OCI-LY1 (cell line): ENCODE data around the gene PPIG.

Experiments used
- H2AFZ ChIP-seq: fragments of 200-600 bp; sonication (generic), shearing (Covaris generic); 2 replicates; pipeline ENCODE4 v1.6.0; 2014; ENCODE audit warnings: antibody characterized with exemption, mild to moderate bottlenecking, low read length
- H3F3A ChIP-seq: fragments of 200-600 bp; sonication (generic), shearing (Covaris generic); 2 replicates; pipeline ENCODE4 v1.6.0; 2014; ENCODE audit warnings: mild to moderate bottlenecking, antibody characterized with exemption, low read length, moderate library complexity; ENCODE audit not compliant: insufficient read depth
- H3K27ac ChIP-seq: fragments of 200-600 bp; sonication (generic); 2 replicates; pipeline ENCODE4 v1.5.1; 2014; ENCODE audit warnings: low read length, mixed run types, mild to moderate bottlenecking, low read depth; ENCODE audit not compliant: poor library complexity, severe bottlenecking
- H3K27me3 ChIP-seq: fragments of 200-600 bp; sonication (generic); 2 replicates; pipeline ENCODE4 v1.6.0; 2014; ENCODE audit warnings: antibody characterized with exemption, mild to moderate bottlenecking, low read length, moderate library complexity; ENCODE audit not compliant: insufficient read depth
- H3K36me3 ChIP-seq: fragments of 200-600 bp; sonication (generic); 2 replicates; pipeline ENCODE4 v1.6.1; 2014; ENCODE audit warnings: mild to moderate bottlenecking, antibody characterized with exemption, low read length, moderate library complexity, mixed read lengths; ENCODE audit not compliant: insufficient read depth
- H3K4me1 ChIP-seq: fragments of 200-600 bp; sonication (generic); 2 replicates; pipeline ENCODE4 v1.5.1; 2014; ENCODE audit warnings: mild to moderate bottlenecking, low read length, moderate library complexity; ENCODE audit not compliant: insufficient read depth, severe bottlenecking
- H3K4me2 ChIP-seq: fragments of 200-600 bp; sonication (generic), shearing (Covaris generic); 2 replicates; pipeline ENCODE4 v1.6.1; 2014; ENCODE audit warnings: low read length
- H3K4me3 ChIP-seq: fragments of 200-600 bp; sonication (generic); 2 replicates; pipeline ENCODE4 v1.5.1; 2014; ENCODE audit warnings: low read length, low read depth, mild to moderate bottlenecking, mixed read lengths; ENCODE audit not compliant: poor library complexity, severe bottlenecking
- H3K79me2 ChIP-seq: fragments of 200-600 bp; shearing (Covaris generic); 2 replicates; pipeline ENCODE4 v1.6.1; 2016; ENCODE audit warnings: mixed run types, low read length, mixed read lengths; ENCODE audit not compliant: insufficient read depth
- H3K9ac ChIP-seq: fragments of 200-600 bp; sonication (generic), shearing (Covaris generic); 2 replicates; pipeline ENCODE4 v1.6.1; 2014; ENCODE audit warnings: mild to moderate bottlenecking, low read length, mixed read lengths
- H3K9me2 ChIP-seq: fragments of 200-600 bp; sonication (generic), shearing (Covaris generic); 2 replicates; pipeline ENCODE4 v1.6.1; 2014; ENCODE audit warnings: low read depth, mild to moderate bottlenecking, low read length, mixed read lengths
- H3K9me3 ChIP-seq: fragments of 200-600 bp; shearing (Covaris generic); 2 replicates; pipeline ENCODE4 v1.6.1; 2014; ENCODE audit warnings: low read length, mixed read lengths
- H4K20me1 ChIP-seq: fragments of 200-600 bp; sonication (generic), shearing (Covaris generic); 2 replicates; pipeline ENCODE4 v1.6.0; 2016; ENCODE audit warnings: mild to moderate bottlenecking, low read length; ENCODE audit not compliant: insufficient read depth
- CTCF ChIP-seq: fragments of 200-600 bp; sonication (generic), shearing (Covaris generic); IDR thresholded peaks from 2 replicates; pipeline ENCODE4 v1.5.1; 2017; ENCODE audit warnings: mild to moderate bottlenecking, antibody characterized with exemption, low read length, moderate library complexity, mixed read lengths
- EZH2 ChIP-seq: fragments of 200-600 bp; sonication (generic), shearing (Covaris generic); IDR thresholded peaks from 2 replicates; pipeline ENCODE4 v1.8.0; 2017; ENCODE audit warnings: borderline replicate concordance, mixed run types, mild to moderate bottlenecking, antibody characterized with exemption, low read length, moderate library complexity, mixed read lengths

The PPIG gene

GRCh38 chr2:169656164-169656563 is 72.0 kb downstream of the PPIG start:
- H3K4me3 ChIP-seq = no peak overlapping the region
- no peaks in the 10 kb centered on the region for H3K4me1 ChIP-seq
- no peaks in the 10 kb centered on the region for H3K27me3 ChIP-seq
- no peak overlapping the region for H2AFZ ChIP-seq
- H4K20me1 ChIP-seq = no peaks in the 10 kb centered on the region
- no peak overlapping the region for H3K27ac ChIP-seq
- no peaks in the 10 kb centered on the region for H3K9me2 ChIP-seq
- no peaks in the 10 kb centered on the region for H3K9me3 ChIP-seq
- H3F3A ChIP-seq = no peaks in the 10 kb centered on the region
- TF ChIP-seq CTCF (no peak), EZH2 (no peak)
- H3K9ac ChIP-seq = no peak overlapping the region
- no peaks in the 10 kb centered on the region for H3K79me2 ChIP-seq
- no peak overlapping the region for H3K4me2 ChIP-seq
- no peaks in the 10 kb centered on the region for H3K36me3 ChIP-seq

DNA sequence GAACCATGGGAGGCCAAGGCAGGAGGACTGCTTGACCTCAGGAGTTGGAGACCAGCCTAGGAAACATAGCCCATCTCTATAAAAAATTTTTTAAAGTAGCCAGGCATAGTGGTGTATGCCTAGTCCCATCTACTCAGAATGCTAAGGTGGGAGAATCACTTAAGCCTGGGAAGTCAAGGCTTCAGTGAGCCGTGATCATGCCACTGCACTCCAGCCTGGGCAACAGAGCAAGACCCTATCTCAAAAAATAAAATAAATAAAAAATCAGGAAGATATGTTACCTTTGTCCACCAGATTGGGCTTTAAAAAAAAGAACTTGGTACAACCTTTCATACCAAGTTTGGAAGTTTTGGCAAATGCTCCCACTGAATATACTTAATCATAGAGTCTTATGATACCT is 74.7 kb downstream of the PPIG start:
- Histone ChIP-seq H4K20me1 (no peaks in the 10 kb centered on the region), H3K36me3 (no peaks in the 10 kb centered on the region), H3K9me2 (no peaks in the 10 kb centered on the region), H2AFZ (no peak overlapping the region), H3K79me2 (no peaks in the 10 kb centered on the region), H3K27ac (no peak overlapping the region), H3K9me3 (no peaks in the 10 kb centered on the region), H3K9ac (no peak overlapping the region), H3K4me2 (no peak overlapping the region), H3K4me1 (no peaks in the 10 kb centered on the region), H3K4me3 (no peak overlapping the region), H3K27me3 (no peaks in the 10 kb centered on the region), H3F3A (no peaks in the 10 kb centered on the region)
- no peak for TF ChIP-seq CTCF
- TF ChIP-seq EZH2 = no peak

DNA sequence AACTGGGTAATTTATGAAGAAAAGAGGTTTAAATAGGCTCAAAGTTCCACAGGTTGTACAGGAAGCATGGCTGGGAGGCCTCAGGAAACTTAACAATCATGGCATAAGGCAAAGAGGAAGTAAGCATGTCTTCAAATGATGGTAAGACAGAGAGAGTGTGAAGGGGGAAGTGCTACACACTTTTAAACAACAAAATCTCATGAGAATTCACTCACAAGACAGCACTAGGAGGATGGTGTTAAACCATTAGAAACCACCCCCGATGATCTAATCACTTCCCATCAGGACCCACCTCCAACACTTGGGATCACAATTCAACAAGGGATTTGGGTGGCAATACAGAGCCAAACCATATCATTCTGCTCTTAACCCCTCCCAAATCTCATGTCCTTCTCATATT is 75.2 kb downstream of the PPIG start:
- Histone ChIP-seq H3K27me3 (no peaks in the 10 kb centered on the region), H3K27ac (no peak overlapping the region), H3K9ac (no peak overlapping the region), H2AFZ (no peak overlapping the region), H3K9me2 (no peaks in the 10 kb centered on the region), H3K4me3 (no peak overlapping the region), H3K79me2 (no peaks in the 10 kb centered on the region), H3K4me2 (no peak overlapping the region), H4K20me1 (no peaks in the 10 kb centered on the region), H3K36me3 (no peaks in the 10 kb centered on the region), H3K4me1 (no peaks in the 10 kb centered on the region), H3F3A (no peaks in the 10 kb centered on the region), H3K9me3 (no peaks in the 10 kb centered on the region)
- TF ChIP-seq CTCF = no peak
- no peak for TF ChIP-seq EZH2
